SU-DHL-6 (cell line): ENCODE results near the gene PRM1.

Experiments used
- CTCF ChIP-seq: fragments of 200-600 bp; sonication (generic); IDR thresholded peaks from one replicate; pipeline ENCODE4 v1.5.1; 2017; ENCODE audit warnings: antibody characterized with exemption, mild to moderate bottlenecking, low read length, moderate library complexity; ENCODE audit not compliant: insufficient read depth, poor library complexity, severe bottlenecking
- EZH2phosphoT487 ChIP-seq: fragments of 200-600 bp; sonication (generic), shearing (Covaris generic); conservative IDR thresholded peaks from 2 replicates; pipeline ENCODE4 v1.6.1; 2018; ENCODE audit warnings: mild to moderate bottlenecking, antibody characterized with exemption, low read length, moderate library complexity, mixed read lengths

GRCh38 chr16:11292076-11292748 lies 11.1 kb upstream of the PRM1 start:
- TF ChIP-seq CTCF (no peak), EZH2phosphoT487 (no peak)
